ENCODE data around the gene CXXC5. TPM values are rescaled to one million over a fixed set of nuclear protein-coding genes. Genes with fewer than 3 reads are reported as not detected.

The CXXC5 gene
- total RNA-seq, 1 donor from 2014 or later, result 1.3 TPM

GRCh38 chr5:139685886-139686285, 37.7 kb downstream of the CXXC5 start:
- H3K36me3 Mint-ChIP-seq (ENCODE audit: low read depth), result no peaks in the 10 kb centered on the region
- H3K4me3 Mint-ChIP-seq (ENCODE audit: low read depth), result no peak overlapping the region
- no peak for DNase-seq (ENCODE audit: low spot score)
- H3K9me3 Mint-ChIP-seq, result no peaks in the 10 kb centered on the region
- peaks cover 2% of the 10 kb centered on the region for H3K27me3 Mint-ChIP-seq (ENCODE audit: low read depth)
- no peak overlapping the region for H3K27ac Mint-ChIP-seq
- intact Hi-C loops (cut with micrococcal nuclease), result no loop called here
- no peaks in the 10 kb centered on the region for H3K4me1 Mint-ChIP-seq (ENCODE audit: low read depth)

GRCh38 chr5:139686356-139686705, 38.2 kb downstream of the CXXC5 start:
- H3K4me3 Mint-ChIP-seq (ENCODE audit: low read depth), result no peak overlapping the region
- no peak for DNase-seq (ENCODE audit: low spot score)
- H3K27ac Mint-ChIP-seq, result no peak overlapping the region
- H3K36me3 Mint-ChIP-seq (ENCODE audit: low read depth), result no peaks in the 10 kb centered on the region
- intact Hi-C loops (cut with micrococcal nuclease), result no loop called here
- H3K4me1 Mint-ChIP-seq (ENCODE audit: low read depth), result no peaks in the 10 kb centered on the region
- H3K27me3 Mint-ChIP-seq (ENCODE audit: low read depth), result peaks cover 3% of the 10 kb centered on the region
- H3K9me3 Mint-ChIP-seq, result no peaks in the 10 kb centered on the region

- DNase-seq (ENCODE audit: low spot score), result no peak
- no peaks in the 10 kb centered on the region for H3K4me1 Mint-ChIP-seq (ENCODE audit: low read depth)
- H3K4me3 Mint-ChIP-seq (ENCODE audit: low read depth), result no peak overlapping the region
- peaks cover 7% of the 10 kb centered on the region for H3K27me3 Mint-ChIP-seq (ENCODE audit: low read depth)
- intact Hi-C loops (cut with micrococcal nuclease), result no loop called here
- H3K27ac Mint-ChIP-seq, result no peak overlapping the region
- H3K36me3 Mint-ChIP-seq (ENCODE audit: low read depth), result no peaks in the 10 kb centered on the region
- no peaks in the 10 kb centered on the region for H3K9me3 Mint-ChIP-seq
These were observed 38.7 kb downstream of the CXXC5 start for GRCh38 chr5:139686706-139687441.

- no peak for DNase-seq (ENCODE audit: low spot score)
- H3K4me3 Mint-ChIP-seq (ENCODE audit: low read depth), result no peak overlapping the region
- no peaks in the 10 kb centered on the region for H3K36me3 Mint-ChIP-seq (ENCODE audit: low read depth)
- H3K27me3 Mint-ChIP-seq (ENCODE audit: low read depth), result peaks cover 7% of the 10 kb centered on the region
- intact Hi-C loops (cut with micrococcal nuclease), result no loop called here
- H3K27ac Mint-ChIP-seq, result no peak overlapping the region
- H3K9me3 Mint-ChIP-seq, result no peaks in the 10 kb centered on the region
- no peaks in the 10 kb centered on the region for H3K4me1 Mint-ChIP-seq (ENCODE audit: low read depth)
These were observed 39.5 kb downstream of the CXXC5 start for GRCh38 chr5:139687656-139688055.

GRCh38 chr5:139688088-139688702, 40.0 kb downstream of the CXXC5 start:
- no peak for DNase-seq (ENCODE audit: low spot score)
- Mint-ChIP-seq H3K4me3 (ENCODE audit: low read depth) (no peak overlapping the region), H3K36me3 (ENCODE audit: low read depth) (no peaks in the 10 kb centered on the region), H3K27me3 (ENCODE audit: low read depth) (peaks cover 7% of the 10 kb centered on the region), H3K27ac (no peak overlapping the region), H3K4me1 (ENCODE audit: low read depth) (no peaks in the 10 kb centered on the region), H3K9me3 (no peaks in the 10 kb centered on the region)
- intact Hi-C loops (cut with micrococcal nuclease), result no loop called here

GRCh38 chr5:139688751-139689372, 40.7 kb downstream of the CXXC5 start:
- Mint-ChIP-seq H3K4me1 (ENCODE audit: low read depth) (no peaks in the 10 kb centered on the region), H3K36me3 (ENCODE audit: low read depth) (no peaks in the 10 kb centered on the region), H3K27me3 (ENCODE audit: low read depth) (peaks cover 7% of the 10 kb centered on the region), H3K4me3 (ENCODE audit: low read depth) (no peak overlapping the region), H3K9me3 (no peaks in the 10 kb centered on the region), H3K27ac (no peak overlapping the region)
- intact Hi-C loops (cut with micrococcal nuclease), result no loop called here
- DNase-seq (ENCODE audit: low spot score), result no peak

- DNase-seq (ENCODE audit: low spot score), result no peak
- H3K27ac Mint-ChIP-seq, result no peak overlapping the region
- no peaks in the 10 kb centered on the region for H3K4me1 Mint-ChIP-seq (ENCODE audit: low read depth)
- peaks cover 7% of the 10 kb centered on the region for H3K27me3 Mint-ChIP-seq (ENCODE audit: low read depth)
- H3K36me3 Mint-ChIP-seq (ENCODE audit: low read depth), result no peaks in the 10 kb centered on the region
- intact Hi-C loops (cut with micrococcal nuclease), result loop anchor here (2.0 to 10.0 kb wide), 2 partner anchors 55 to 115 kb away; no protein-coding TSS in a partner anchor
- no peak overlapping the region for H3K4me3 Mint-ChIP-seq (ENCODE audit: low read depth)
- H3K9me3 Mint-ChIP-seq, result no peaks in the 10 kb centered on the region
These were observed 41.5 kb downstream of the CXXC5 start for GRCh38 chr5:139689631-139690063.

- Mint-ChIP-seq H3K36me3 (ENCODE audit: low read depth) (no peaks in the 10 kb centered on the region), H3K4me3 (ENCODE audit: low read depth) (no peak overlapping the region), H3K27me3 (ENCODE audit: low read depth) (peaks cover 8% of the 10 kb centered on the region), H3K9me3 (no peaks in the 10 kb centered on the region), H3K27ac (no peak overlapping the region), H3K4me1 (ENCODE audit: low read depth) (no peaks in the 10 kb centered on the region)
- intact Hi-C loops (cut with micrococcal nuclease), result loop anchor here (2.0 to 10.0 kb wide), 2 partner anchors 55 to 115 kb away; no protein-coding TSS in a partner anchor
- DNase-seq (ENCODE audit: low spot score), result no peak
These were observed 42.1 kb downstream of the CXXC5 start for GRCh38 chr5:139690064-139690802.

- intact Hi-C loops (cut with micrococcal nuclease), result loop anchor here (2.0 to 10.0 kb wide), 2 partner anchors 56 to 116 kb away; no protein-coding TSS in a partner anchor
- no peak overlapping the region for H3K4me3 Mint-ChIP-seq (ENCODE audit: low read depth)
- no peaks in the 10 kb centered on the region for H3K9me3 Mint-ChIP-seq
- no peak overlapping the region for H3K27ac Mint-ChIP-seq
- no peak for DNase-seq (ENCODE audit: low spot score)
- H3K27me3 Mint-ChIP-seq (ENCODE audit: low read depth), result peaks cover 14% of the 10 kb centered on the region
- peaks cover 2% of the 10 kb centered on the region for H3K4me1 Mint-ChIP-seq (ENCODE audit: low read depth)
- no peaks in the 10 kb centered on the region for H3K36me3 Mint-ChIP-seq (ENCODE audit: low read depth)
These were observed 42.9 kb downstream of the CXXC5 start for GRCh38 chr5:139690803-139691629.

GRCh38 chr5:139692148-139692547, 44.0 kb downstream of the CXXC5 start:
- no peak for DNase-seq (ENCODE audit: low spot score)
- Mint-ChIP-seq H3K27ac (no peak overlapping the region), H3K9me3 (no peaks in the 10 kb centered on the region), H3K4me1 (ENCODE audit: low read depth) (peaks cover 6% of the 10 kb centered on the region), H3K27me3 (ENCODE audit: low read depth) (peaks cover 19% of the 10 kb centered on the region), H3K36me3 (ENCODE audit: low read depth) (no peaks in the 10 kb centered on the region), H3K4me3 (ENCODE audit: low read depth) (no peak overlapping the region)
- intact Hi-C loops (cut with micrococcal nuclease), result loop anchor here (10.0 kb wide), 1 partner anchor 117 kb away; no protein-coding TSS in a partner anchor

- no peaks in the 10 kb centered on the region for H3K36me3 Mint-ChIP-seq (ENCODE audit: low read depth)
- H3K27me3 Mint-ChIP-seq (ENCODE audit: low read depth), result peaks cover 20% of the 10 kb centered on the region
- H3K4me3 Mint-ChIP-seq (ENCODE audit: low read depth), result no peak overlapping the region
- no peak for DNase-seq (ENCODE audit: low spot score)
- no peak overlapping the region for H3K27ac Mint-ChIP-seq
- H3K4me1 Mint-ChIP-seq (ENCODE audit: low read depth), result peaks cover 6% of the 10 kb centered on the region
- intact Hi-C loops (cut with micrococcal nuclease), result loop anchor here (10.0 kb wide), 1 partner anchor 118 kb away; no protein-coding TSS in a partner anchor
- no peaks in the 10 kb centered on the region for H3K9me3 Mint-ChIP-seq
These were observed 44.6 kb downstream of the CXXC5 start for GRCh38 chr5:139692679-139693308.
